HAP-1 (cell line): ENCODE data around the gene AMFR.
"Not testable (repeated sequence)": the region's sequence is repeated elsewhere in the genome, so short reads cannot be mapped to it uniquely, and the experiment has no call there.

Source experiments
- DNase-seq, 2 experiments: peaks; one replicate each; pipeline ENCODE4 v3.0.0-alpha.2; 2016 to 2020; ENCODE audit warnings: low spot score in 2 of 2
- H3K27me3 ChIP-seq: fragments of 250-450 bp; sonication (Bioruptor Pico); 2 replicates; pipeline ENCODE4 v1.5.1; 2020; ENCODE audit warnings: low read depth, mild to moderate bottlenecking, moderate library complexity
- H3K36me3 ChIP-seq: fragments of 250-450 bp; sonication (Bioruptor Pico); replicated peaks from 2 replicates; pipeline ENCODE4 v1.5.1; 2020; ENCODE audit warnings: mild to moderate bottlenecking
- H3K4me1 ChIP-seq: fragments of 250-450 bp; sonication (Bioruptor Pico); 2 replicates; pipeline ENCODE4 v1.5.1; 2020; ENCODE audit warnings: mild to moderate bottlenecking
- H3K4me3 ChIP-seq: fragments of 250-450 bp; sonication (Bioruptor Pico); 2 replicates; pipeline ENCODE4 v1.5.1; 2020; ENCODE audit warnings: mild to moderate bottlenecking, moderate library complexity
- H3K9me3 ChIP-seq: fragments of 250-450 bp; sonication (Bioruptor Pico); 2 replicates; pipeline ENCODE4 v1.5.1; 2020; ENCODE audit warnings: mild to moderate bottlenecking, moderate library complexity
- in situ Hi-C: fragments of 300-500 bp; cut with MboI; formaldehyde crosslinking; loops from 3 replicates; pipeline ENCODE4 v1.14.3; 2020; ENCODE audit warnings: low sequenced_read_pairs, inconsistent platforms, mixed read lengths

The AMFR gene

DNA sequence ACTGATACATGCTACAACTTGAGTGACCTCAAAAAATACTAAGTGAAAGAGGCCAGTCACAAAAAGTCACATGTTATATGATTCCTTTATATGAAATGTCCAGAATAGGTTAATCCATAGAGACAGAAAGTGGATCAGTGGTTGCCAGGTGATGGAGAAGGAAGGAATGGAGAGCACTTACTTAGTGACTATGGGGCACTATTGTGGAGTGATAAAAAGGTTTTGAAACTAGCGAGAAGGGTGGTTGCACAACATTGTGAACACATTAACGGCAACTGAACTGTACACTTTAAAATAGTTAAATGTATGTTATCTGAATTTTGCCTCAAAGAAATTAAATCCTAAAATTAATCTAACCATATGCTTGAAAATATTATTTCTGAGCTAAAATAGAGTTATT, 25.9 kb downstream of the AMFR start:
- DNase-seq: no peak
- no peaks in the 10 kb centered on the region for H3K27me3 ChIP-seq
- in situ Hi-C loops: no loop called here
- no peaks in the 10 kb centered on the region for H3K4me1 ChIP-seq
- peaks cover 41% of the 10 kb centered on the region for H3K36me3 ChIP-seq
- H3K9me3 ChIP-seq: no peaks in the 10 kb centered on the region
- H3K4me3 ChIP-seq: no peak overlapping the region

GRCh38 chr16:56399047-56399446, 26.3 kb downstream of the AMFR start:
- no peaks in the 10 kb centered on the region for H3K9me3 ChIP-seq
- no peak overlapping the region for H3K4me3 ChIP-seq
- DNase-seq: no peak
- no peaks in the 10 kb centered on the region for H3K4me1 ChIP-seq
- in situ Hi-C loops: no loop called here
- H3K27me3 ChIP-seq: no peaks in the 10 kb centered on the region
- peaks cover 37% of the 10 kb centered on the region for H3K36me3 ChIP-seq

DNA sequence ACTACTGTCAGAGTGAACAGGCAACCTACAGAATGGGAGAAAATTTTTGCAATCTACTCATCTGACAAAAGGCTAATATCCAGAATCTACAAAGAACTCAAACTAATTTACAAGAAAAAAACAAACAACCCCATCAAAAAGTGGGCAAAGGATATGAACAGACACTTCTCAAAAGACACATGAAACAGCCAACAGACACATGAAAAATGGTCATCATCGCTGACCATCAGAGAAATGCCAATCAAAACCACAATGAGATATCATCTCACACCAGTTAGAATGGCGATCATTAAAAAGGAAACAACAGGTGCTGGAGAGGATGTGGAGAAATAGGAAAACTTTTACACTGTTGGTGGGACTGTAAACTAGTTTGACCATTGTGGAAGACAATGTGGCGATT, 28.6 kb downstream of the AMFR start:
- H3K9me3 ChIP-seq, in situ Hi-C loops, H3K27me3 ChIP-seq, DNase-seq, H3K4me3 ChIP-seq, H3K4me1 ChIP-seq: not testable (repeated sequence)
- peaks cover 24% of the 10 kb centered on the region for H3K36me3 ChIP-seq

- peaks cover 49% of the 10 kb centered on the region for H3K36me3 ChIP-seq
Measured at GRCh38 chr16:56389554-56389953, 35.8 kb downstream of the AMFR start.

DNA sequence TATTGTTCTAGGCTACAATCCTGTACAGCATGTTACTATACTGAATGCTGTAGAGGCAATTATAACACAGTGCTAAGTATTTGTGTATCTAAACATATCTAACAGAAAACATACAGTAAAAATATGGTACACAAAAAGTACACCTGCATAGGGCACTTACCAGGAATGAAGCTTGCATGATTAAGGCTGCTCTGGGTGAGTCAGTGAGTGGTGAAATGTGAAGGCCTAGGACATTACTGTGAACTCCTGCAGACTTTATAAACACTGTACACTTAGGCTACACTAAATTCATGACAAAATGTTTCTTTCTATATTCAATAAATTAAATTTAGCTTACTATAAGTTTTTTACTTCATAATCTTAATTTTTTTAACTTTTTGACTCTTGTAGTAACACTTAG, 37.1 kb downstream of the AMFR start:
- Histone ChIP-seq H3K4me3 (no peak overlapping the region), H3K36me3 (peaks cover 53% of the 10 kb centered on the region)
- in situ Hi-C loops: no loop called here

More at GRCh38 chr16:56389554-56389953, 35.8 kb downstream of the AMFR start:
- in situ Hi-C loops: no loop called here
- Histone ChIP-seq H3K27me3 (no peaks in the 10 kb centered on the region), H3K9me3 (no peaks in the 10 kb centered on the region), H3K4me3 (no peak overlapping the region), H3K4me1 (no peaks in the 10 kb centered on the region)
- no peak for DNase-seq

GRCh38 chr16:56387396-56387795, 37.9 kb downstream of the AMFR start:
- Histone ChIP-seq H3K9me3 (no peaks in the 10 kb centered on the region), H3K36me3 (peaks cover 53% of the 10 kb centered on the region), H3K4me1 (no peaks in the 10 kb centered on the region), H3K4me3 (no peak overlapping the region), H3K27me3 (no peaks in the 10 kb centered on the region)
- DNase-seq: no peak
- in situ Hi-C loops: no loop called here

More for the DNA sequence above, 37.1 kb downstream of the AMFR start:
- Histone ChIP-seq H3K4me1 (no peaks in the 10 kb centered on the region), H3K27me3 (no peaks in the 10 kb centered on the region), H3K9me3 (no peaks in the 10 kb centered on the region)
- no peak for DNase-seq

DNA sequence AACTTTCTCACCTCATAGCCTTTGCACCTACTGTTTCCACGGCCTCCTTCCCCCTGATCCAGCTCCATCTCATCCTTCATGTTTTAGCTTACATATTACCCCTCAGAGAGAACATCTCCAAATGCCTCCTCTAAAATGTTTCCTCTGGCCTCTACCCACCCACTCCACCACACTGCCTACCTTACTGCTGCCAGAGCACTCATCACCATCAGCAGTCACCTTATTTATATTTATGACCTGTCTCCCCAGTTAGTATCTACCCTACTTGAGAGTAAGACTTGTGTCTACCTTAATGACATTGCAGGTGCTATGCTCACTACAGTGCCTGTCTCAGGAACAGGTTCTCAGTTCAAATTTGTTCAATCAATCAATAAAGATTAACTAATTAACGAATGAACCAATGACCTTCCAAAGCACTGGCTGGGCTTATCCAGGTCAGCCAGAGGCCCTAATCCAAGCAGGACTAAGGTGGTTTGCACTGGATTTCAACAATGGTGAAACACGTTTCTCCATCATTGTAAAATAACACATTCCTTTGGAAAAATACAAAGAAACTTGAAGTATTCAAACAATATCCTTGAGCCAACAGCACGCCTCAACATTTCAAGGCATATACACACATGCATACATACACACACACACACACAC, 41.1 kb downstream of the AMFR start:
- H3K36me3 ChIP-seq: peaks cover 60% of the 10 kb centered on the region
- no peaks in the 10 kb centered on the region for H3K4me1 ChIP-seq
- no peak for DNase-seq
- no peak overlapping the region for H3K4me3 ChIP-seq
- H3K9me3 ChIP-seq: peaks cover 9% of the 10 kb centered on the region
- in situ Hi-C loops: no loop called here
- no peaks in the 10 kb centered on the region for H3K27me3 ChIP-seq

DNA sequence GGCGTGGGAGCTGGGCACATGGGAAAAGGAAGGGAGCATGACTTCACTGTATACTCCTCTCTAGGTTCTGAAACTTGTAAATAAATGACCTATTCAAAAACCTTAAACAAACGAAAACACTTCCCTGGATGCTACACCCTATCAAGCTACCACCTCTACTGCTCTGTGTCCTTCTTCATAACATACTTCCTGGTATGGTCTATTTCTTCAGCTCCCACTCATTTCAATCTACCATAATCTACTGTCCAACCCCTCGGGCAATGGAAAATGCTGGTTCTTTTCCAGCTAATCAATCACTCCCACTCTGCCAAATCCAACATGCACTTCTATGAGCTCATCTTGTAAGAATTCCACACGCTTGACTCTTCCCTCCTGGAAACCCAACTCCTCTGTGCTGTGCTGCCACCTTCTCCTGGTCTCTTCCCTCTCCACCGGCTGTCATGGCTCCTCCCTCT, 42.4 kb downstream of the AMFR start:
- no peaks in the 10 kb centered on the region for H3K27me3 ChIP-seq
- H3K36me3 ChIP-seq: peaks cover 54% of the 10 kb centered on the region
- no peak overlapping the region for H3K4me3 ChIP-seq
- no peak for DNase-seq
- H3K9me3 ChIP-seq: peaks cover 9% of the 10 kb centered on the region
- H3K4me1 ChIP-seq: no peaks in the 10 kb centered on the region
- in situ Hi-C loops: no loop called here

DNA sequence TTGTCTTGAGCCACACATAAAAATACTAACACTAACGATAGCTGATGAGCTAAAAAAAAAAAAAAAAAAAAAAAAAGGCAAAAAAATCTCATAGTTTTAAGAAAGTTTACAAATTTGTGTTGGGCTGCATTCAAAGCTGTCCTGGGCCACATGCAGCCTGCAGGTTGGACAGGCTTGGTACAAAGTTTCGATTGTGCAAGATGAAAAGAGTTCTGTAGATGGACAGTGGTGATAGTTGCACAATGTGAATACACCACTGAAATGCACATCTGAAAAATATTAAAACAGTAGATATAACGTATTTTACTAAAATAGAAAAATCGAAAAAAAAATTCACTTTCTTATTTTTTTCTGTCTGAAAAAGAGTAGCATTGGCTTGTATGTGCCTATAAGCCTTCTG, 42.9 kb downstream of the AMFR start:
- peaks cover 9% of the 10 kb centered on the region for H3K9me3 ChIP-seq
- no peaks in the 10 kb centered on the region for H3K4me1 ChIP-seq
- peaks cover 52% of the 10 kb centered on the region for H3K36me3 ChIP-seq
- DNase-seq: no peak
- in situ Hi-C loops: no loop called here
- H3K4me3 ChIP-seq: no peak overlapping the region
- H3K27me3 ChIP-seq: no peaks in the 10 kb centered on the region

- H3K9me3 ChIP-seq, H3K4me3 ChIP-seq, in situ Hi-C loops, DNase-seq, H3K27me3 ChIP-seq, H3K4me1 ChIP-seq: not testable (repeated sequence)
- peaks cover 48% of the 10 kb centered on the region for H3K36me3 ChIP-seq
Measured at GRCh38 chr16:56380778-56381485, 44.4 kb downstream of the AMFR start.

DNA sequence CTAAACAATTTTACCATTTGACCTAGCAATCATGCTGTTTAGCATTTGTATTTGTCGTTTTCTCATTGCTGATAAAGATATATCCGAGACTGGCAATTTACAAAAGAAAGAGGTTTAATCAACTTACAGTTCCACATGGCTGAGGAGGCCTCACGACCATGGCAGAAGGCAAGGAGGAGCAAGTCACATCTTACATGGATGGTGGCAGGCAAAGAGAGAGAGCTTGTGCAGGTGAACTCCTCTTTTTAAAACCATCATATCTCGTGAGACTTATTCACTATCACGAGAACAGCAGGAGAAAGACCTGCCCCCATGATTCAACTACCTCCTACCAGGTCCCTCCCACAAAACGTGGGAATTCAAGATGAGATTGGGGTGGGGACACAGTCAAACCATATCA, 46.3 kb downstream of the AMFR start:
- H3K9me3 ChIP-seq, H3K4me3 ChIP-seq, DNase-seq, H3K4me1 ChIP-seq, H3K27me3 ChIP-seq, in situ Hi-C loops: not testable (repeated sequence)
- peaks cover 30% of the 10 kb centered on the region for H3K36me3 ChIP-seq

- peaks cover 15% of the 10 kb centered on the region for H3K36me3 ChIP-seq
- H3K4me1 ChIP-seq, DNase-seq, H3K4me3 ChIP-seq, H3K27me3 ChIP-seq, H3K9me3 ChIP-seq, in situ Hi-C loops: not testable (repeated sequence)
Measured at GRCh38 chr16:56375792-56376191, 49.6 kb downstream of the AMFR start.

DNA sequence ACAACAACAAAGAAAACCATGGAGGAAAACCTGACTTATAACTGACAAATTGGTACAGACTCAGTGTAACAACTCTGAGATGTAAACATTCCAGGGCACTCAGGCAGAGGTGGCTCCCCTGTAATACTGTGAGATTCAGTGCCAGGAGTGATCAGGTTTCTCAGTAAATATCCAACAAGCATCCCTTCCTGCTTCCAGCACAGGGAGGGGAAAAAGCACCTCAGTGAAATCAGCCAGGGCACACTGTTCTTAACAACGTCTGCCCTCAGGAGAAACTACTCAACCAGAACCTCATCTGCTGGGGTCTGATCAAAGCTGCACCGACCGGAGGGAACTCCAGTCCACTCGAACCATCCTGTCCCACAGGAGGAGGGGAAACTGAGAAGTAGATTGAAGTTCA, 52.3 kb downstream of the AMFR start:
- no peak for DNase-seq
- Histone ChIP-seq H3K9me3 (no peaks in the 10 kb centered on the region), H3K27me3 (no peaks in the 10 kb centered on the region), H3K4me3 (no peak overlapping the region), H3K4me1 (no peaks in the 10 kb centered on the region), H3K36me3 (peaks cover 17% of the 10 kb centered on the region)
- in situ Hi-C loops: no loop called here

DNA sequence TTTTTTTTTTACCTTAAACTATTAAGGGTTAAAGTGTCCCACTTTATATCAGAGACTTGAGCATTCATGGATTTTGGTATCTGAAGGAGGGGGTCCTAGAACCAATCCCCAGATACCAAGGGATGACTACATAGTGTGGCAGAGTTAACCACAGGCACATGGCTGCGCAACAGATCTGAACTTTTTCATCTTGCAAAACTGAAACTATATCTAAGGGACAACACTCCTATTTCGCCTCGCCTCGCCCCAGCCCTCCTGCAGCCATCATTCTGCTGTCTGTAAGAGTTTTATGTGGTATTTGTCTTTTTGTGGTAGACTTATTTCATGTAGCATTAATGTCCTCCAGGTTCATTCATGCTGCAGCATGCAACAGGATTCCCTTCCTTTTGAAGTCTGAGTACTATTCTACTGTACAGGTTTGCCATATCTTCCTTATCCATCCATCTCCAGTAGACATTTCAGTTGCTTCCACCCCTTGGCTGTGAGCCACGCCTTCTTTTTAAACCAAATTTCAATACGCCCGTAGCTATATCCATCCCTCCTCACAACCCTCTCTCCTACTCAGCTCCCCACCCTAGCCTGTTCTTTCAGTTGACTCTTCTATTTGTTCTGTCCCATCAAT, 53.2 kb downstream of the AMFR start:
- DNase-seq: no peak
- Histone ChIP-seq H3K27me3 (no peaks in the 10 kb centered on the region), H3K9me3 (no peaks in the 10 kb centered on the region), H3K36me3 (peaks cover 21% of the 10 kb centered on the region), H3K4me1 (no peaks in the 10 kb centered on the region), H3K4me3 (no peak overlapping the region)
- in situ Hi-C loops: no loop called here
